HG03575 (cell line): ENCODE data around the gene ARL8A.
"Not testable (repeated sequence)": the region's sequence is repeated elsewhere in the genome, so short reads cannot be mapped to it uniquely, and the experiment has no call there.

Source experiments
- ATAC-seq: cut with Tn5 transposase; IDR thresholded peaks from one replicate; pipeline ENCODE4 v1.9.1; 2021; ENCODE audit not compliant: unreplicated experiment, insufficient number of reproducible peaks, low FRiP score; ENCODE audit errors: extremely low read depth

ARL8A gene

DNA sequence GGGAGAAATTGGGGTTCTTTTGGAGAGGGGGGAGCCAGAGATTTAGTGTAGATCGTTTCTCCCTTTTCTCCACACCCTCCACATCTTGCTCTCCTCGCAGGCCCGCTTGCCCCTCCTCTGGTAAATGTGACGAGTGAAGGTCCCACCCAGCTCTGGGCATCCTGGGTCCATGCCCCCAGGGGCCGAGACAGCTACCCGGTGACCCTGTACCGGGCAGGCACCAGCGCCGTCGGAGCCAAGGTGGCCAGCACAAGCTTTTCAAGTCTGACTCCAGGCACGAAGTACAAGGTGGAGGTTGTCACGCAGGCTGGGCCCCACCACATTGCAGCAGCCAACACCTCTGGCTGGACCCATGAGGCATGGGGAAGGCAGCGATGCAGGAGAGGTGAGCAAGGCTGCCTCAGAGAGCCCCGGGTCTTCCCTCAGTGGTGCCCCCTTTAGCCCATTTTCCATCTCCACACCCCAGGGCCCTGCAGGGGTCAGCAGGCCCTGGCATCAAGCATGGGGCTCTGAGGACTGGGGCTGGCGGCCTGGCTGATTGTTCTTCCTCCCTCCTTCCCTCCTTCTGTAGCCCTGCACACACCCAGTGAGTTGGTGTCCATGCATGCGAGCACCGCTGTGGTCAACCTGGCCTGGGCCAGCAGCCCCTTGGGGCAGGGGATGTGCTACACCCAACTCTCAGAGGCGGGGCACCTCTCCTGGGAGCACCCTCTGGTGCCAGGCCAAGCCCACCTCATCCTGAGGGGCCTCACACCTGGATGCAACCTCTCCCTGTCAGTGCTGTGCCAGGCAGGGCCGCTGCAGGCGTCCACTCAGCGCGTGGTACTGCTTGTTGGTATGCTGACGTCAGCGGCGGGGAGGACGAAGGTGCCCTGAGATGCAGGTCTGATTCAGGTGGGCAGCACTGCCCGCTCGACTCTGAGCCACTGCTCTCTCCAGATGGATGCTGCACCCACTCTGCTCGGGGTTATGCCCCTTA, 32.7 kb upstream of the ARL8A start:
- no peak for ATAC-seq

DNA sequence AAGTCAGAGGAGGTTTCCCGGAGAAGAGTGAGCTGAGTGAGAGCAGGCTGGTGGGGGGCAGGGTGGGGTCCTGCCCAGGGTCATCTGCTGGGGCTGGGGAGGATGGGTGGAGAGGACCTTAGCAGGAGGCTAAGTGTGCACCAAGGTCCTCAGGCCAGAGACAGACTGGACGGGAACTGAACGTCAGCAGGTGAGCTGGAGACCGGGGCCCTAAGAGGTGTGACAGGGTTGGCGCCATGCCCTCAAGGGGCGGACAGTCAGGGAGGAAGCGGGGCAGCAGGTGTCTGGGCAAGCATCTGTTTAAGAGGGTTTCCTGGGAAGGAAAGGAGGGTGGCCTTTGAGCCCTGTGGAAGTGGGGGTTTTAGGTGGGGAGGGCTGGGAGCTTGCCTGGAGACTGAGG, 29.5 kb upstream of the ARL8A start:
- ATAC-seq: no peak

DNA sequence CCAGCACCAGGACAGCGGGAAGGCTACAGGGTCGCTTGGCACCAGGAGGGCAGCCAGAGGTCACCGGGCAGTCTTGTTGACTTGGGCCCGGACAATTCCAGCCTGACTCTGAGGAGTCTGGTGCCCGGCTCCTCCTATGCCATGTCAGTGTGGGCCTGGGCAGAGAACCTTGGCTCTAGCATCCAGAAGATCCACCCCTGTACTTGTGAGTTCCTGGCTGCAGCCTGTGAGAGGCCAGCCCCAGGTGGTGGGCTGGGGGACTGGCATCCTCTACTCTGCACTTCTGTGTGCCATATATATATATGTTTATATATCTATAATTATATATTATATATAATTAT, 27.4 kb upstream of the ARL8A start:
- ATAC-seq: no peak

DNA sequence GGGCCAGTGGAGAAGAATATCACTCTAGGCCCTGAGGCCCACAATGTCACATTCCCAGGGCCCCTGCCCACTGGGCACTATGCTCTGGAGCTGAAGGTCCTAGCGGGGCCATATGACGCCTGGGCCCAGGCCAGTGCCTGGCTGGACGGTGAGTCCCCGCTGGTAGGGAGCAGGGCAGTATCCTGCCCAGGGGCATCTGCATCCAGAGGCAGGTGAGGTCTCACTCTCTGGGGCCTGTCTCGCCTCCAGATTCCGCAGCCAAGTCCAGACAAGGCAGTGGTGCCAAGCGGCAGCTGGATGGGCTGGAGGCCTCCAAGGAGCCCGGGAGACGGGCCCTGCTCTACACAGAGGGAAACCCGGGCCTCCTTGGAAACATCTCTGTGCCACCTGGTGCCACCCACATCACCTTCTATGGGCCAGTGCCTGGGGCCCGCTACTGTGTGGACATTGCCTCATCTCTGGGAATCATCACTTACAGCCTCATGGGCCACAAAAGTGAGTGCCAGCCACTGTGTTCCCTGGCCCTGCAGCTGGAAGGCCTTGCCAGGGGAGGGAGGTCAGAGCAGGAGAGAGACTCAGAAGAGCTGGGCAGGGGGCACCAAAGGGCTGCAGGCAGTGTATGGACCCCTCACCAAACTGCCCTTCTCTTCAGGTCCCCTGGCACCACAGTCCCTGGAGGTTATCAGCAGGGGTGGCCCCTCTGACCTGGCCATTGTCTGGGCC, 26.9 kb upstream of the ARL8A start:
- ATAC-seq: no peak

DNA sequence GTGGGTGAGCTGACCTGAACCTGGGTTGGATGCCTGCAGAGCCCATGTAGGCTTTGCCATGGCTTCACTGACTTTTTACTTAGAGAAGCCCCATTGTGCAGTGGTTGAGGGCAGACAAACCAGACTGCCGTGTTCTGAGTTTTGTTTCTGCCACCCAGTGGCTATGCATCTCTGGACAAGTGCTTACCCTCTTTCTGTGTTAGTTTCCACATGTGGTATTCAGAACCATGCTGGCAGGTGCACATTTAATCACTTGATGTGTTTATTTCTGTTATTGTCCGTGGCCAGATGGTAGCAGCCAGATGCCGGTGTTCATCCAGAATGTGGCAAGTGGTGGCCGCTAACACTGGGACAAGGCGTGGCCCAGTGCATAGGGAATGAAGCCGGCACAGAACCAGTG, 26.2 kb upstream of the ARL8A start:
- no peak for ATAC-seq

DNA sequence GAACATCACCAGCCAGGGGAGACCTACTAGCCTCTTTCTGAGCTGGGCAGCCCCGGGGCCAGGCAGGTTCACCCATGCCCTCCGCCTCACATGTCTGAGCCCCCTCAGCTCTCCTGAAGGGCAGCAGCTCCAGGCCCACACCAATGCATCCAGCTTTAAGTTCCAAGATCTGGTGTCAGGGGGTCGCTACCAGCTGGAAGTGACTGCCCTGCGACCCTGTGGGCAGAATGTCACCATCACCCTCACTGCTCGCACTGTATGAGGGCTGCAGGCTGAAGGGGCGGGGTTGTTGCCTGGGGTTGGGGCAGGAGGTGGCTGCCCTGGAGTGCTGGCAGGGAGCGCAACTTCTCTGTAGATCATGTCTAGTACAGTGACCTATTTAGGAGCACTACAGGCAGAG, 24.3 kb upstream of the ARL8A start:
- no peak for ATAC-seq

DNA sequence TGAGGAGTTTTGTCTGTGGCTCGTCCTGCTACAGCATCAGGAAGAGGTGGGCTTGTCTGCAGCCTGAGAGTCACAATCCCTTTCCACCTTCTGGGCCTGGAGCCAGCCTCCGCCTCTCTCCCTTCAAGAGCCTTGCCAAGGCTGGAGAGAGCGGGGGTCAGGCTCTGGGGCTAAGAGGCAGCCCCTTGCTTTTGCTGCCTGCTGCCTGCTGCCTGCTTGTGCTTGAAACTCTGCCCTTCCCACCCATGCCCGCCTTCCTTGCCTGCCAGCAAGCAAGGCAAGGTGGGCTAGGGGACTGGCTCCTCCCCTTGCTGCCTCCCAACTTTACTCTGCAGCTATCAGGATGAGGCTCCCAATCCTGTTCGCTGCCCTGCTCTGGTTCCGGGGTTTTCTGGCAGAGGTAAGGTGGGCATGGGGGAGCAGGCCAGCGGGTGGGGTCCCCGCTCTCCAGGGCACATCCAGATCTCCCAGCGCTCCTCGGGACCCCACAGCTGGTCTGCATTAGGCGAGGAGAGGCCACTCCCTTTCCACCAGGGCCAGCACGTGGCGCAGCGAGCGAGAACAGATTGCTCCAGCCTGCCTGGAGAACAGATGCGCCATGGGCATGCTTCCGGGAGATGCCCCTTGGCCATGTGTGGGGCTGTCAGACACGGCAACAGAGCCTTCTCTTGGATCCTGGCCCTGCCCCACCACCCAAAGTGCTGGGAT, 23.3 kb upstream of the ARL8A start:
- no peak for ATAC-seq

DNA sequence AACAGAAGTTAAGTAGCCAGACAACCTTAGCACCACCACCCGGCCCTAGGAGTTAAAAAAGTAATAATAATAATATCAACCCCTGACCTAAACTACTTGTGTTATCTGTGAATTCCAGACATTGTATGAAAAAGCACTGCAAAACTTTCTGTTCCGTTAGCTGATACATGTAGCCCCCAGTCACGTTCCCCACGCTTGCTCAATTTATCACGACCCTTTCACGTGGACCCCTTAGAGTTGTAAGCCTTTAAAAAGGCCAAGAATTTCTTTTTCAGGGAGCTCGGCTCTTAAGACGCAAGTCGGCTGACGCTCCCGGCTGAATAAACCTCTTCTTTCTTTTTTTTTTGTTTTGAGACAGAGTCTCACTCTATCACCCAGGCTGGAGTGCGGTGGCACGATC, 22.5 kb upstream of the ARL8A start:
- ATAC-seq: not testable (repeated sequence)

DNA sequence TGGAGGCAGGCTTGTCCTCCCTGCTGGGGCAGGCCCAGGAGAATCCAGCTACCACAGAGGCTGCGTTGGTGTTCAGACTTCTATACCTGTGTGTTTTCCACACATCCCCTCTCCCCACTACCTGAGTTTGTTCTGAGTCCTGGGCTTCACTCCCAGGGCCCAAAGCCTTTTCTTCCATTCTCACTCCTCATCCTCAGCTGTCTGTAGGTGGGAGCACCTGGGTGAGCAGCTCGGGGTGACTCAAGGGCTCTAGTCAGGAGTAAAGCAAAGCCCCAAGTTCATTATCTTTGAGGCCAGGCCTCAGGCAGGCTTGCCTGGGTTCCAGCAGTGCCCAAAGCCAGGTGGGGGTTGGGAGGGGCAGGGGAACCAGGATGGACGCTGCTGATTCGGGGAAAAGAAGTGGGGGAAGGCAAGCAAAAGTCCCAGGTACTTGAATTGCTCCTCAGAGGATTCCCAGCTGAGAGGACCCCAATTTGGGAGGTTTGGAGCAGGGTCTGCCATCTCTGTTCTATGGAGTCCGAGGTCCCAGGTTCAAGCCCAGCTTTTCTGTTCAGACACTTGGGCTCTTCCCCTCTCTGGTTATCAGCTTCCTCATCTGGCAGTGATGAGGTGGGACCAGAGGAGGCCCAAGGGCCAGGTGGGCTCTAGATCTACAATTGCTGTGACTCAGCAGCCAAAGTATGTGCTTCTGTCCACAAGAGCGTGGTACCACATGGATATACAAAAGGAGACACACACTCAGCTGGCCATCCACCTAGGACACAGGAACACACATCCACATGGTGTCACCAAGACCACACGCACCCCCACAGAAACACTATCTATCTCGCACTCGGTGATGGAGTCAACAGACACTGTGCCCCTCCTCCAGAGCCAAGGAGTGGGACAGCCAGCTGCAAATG, 21.7 kb upstream of the ARL8A start:
- no peak for ATAC-seq

DNA sequence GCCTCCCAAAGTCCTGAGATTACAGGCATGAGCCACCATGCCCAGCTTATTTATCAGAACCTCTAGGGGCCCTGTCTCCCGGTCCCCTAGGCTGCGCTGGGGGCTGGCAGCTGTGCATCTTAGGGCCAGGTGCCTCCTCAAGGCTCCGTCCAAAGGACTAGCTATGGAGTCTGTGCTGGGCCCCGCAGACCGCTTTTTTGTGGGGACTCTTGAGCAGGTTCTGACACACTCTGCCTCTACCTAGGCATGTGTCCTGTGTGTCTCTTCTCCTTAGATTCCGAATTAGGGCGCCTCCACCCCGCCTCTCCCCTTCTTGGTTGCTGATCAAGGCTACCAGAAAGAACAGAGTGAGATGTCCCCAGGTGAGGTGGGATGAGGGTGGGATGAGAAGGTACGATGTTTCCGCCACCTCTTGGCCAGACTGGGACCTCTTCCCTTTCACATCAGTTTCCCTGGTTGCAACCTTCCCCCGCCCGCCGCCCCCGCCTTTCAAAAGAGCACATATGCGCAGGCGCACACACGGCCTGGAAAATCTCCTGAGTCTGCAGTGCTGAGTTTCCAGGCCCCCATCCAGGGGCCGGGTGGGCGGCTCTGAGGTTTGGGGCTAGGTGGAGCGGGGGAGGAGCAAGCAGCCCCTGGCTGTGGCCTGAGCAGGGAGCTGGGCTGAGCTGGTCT, 20.9 kb upstream of the ARL8A start:
- no peak for ATAC-seq

DNA sequence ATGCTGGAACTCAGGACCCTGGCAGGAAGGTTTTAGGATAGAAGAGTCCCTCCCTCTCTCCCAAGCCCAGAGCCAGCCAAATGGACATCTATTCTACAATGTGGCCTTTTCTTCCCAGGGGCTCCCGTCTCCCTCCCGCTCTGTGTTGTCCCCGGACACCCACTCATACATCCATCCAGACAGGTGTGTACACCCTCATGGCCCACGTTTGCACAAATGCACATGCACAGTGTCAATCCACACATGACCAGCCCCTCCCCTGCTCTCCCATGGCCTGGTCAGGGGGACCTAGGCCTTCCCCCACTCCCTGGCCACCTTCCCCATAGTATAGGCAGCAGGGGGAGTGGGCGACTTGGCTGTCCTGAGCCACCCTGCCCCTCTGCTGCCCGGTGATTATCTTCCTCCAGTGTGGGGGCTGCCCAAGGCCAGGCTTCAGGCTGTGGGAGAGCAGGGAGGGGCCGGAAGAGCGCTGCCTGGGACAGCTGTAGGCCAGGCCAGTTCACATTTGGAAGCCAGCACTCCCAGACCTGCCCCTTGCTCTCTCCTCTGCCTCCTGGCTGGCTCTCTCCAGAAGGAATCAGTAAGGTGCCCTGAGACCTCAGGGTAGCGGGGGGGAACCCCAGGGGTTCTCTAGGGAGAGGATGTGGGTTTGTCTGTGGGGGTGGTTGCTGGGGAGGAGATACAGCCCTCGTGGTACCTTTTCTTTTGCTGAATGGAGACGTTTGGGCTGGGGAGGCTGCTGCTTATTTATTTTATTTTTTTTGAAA, 19.9 kb upstream of the ARL8A start:
- ATAC-seq: no peak

DNA sequence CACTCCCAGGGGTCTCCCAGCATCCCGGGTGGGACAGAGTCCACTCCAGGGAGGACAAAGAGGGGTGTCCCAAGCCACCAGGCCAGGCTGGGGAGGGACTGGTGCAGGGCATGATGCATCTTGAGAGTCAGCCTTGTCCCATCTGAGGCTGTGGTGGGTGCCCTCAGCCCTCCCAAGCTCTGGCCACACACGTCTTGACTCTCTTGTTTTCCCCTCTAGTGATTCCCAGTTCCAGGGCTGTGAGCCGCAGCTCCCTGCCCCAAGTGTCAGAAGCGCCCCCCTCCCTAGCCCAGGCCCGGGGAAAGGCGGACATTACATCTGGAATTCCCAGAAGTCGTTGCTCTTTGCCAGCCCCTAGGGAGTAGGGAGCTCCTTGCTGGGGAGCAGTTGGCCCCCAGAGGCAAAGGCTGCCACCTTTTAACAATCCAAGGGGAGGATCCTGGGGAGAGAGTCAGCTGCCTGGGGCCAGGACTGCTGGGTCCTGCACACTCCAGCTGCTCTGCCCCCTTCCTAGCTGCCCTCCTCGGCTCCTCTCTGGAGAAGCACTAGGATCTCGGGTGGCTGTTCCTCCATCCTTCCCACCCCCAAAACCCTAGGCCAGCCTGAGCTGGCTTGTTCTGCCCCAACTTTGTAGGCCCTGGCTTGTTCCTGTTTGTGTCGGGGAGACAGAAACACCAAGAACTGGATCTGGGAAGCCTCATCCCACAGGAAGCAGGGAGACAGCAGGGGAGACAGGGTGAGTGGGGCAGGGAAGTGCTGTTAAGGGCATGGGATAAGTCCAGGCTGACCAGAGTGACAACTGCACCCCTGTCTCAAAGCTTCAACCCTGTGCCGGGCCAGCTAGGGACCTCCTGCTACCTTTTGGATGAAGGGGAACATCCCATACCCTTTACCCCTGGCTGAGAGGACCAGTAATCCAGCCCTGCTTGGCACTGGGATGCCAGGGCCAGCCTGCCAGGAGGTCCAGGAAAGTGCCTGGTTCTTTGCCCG, 19.0 kb upstream of the ARL8A start:
- no peak for ATAC-seq

DNA sequence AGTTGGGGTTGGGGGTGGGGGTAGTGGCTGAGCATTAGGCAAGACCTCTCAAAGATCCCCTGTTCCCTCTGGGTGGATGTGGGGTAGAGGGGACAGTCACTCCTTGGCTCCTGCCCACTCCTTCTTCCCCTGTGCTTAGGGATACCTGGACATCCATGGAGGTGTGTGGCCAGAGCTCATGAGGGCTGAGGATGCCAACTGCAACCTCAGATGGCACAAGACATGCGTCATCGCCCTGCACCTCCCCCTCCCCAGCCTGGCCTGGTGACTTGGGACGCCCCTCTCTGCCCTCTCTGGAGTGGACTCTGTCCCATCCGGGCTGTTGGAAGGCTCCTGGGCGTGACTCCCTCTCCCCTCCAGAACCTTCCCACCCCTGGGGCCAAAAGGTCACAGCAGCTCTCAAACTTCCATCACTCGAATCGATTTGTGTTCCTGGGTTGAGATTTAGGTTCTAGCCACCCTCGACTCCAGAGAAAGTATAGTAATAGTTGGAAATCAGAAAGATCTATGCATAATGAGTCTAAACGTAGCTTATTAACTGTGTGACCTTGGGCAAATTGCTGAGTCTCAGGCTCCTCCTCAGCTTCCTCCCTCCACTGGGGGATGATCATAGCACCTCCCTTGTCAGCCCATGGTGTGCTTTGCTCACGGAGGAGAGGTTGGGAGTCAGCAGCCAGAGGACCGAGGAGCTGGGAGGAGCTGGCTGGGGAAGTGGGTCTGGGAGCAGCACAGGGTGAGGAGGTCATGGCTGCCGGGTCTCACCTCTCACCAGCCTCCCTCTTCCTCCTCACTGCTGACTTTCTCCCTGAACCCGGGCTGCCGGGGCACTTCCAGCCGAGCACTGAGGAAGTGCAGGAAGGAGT, 18.1 kb upstream of the ARL8A start:
- ATAC-seq: no peak

DNA sequence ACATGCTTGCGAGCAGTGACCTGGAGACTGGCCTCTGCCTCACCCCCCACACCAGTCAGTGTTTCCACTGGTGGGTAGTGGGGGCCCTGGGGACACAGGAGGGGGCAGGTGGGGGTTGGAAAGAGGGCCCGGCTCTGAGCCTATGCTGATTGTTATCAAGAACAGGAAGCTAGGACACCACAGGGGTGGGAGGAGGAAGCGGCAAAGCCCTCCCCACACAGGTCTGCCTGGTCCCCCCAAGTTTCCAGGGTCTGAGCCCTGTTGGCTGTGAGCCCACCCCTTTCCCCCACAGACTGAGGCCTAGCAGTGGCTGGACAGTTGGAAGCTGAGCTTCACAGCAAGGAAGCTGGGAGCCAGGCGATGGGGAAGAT, 17.5 kb upstream of the ARL8A start:
- ATAC-seq: no peak

DNA sequence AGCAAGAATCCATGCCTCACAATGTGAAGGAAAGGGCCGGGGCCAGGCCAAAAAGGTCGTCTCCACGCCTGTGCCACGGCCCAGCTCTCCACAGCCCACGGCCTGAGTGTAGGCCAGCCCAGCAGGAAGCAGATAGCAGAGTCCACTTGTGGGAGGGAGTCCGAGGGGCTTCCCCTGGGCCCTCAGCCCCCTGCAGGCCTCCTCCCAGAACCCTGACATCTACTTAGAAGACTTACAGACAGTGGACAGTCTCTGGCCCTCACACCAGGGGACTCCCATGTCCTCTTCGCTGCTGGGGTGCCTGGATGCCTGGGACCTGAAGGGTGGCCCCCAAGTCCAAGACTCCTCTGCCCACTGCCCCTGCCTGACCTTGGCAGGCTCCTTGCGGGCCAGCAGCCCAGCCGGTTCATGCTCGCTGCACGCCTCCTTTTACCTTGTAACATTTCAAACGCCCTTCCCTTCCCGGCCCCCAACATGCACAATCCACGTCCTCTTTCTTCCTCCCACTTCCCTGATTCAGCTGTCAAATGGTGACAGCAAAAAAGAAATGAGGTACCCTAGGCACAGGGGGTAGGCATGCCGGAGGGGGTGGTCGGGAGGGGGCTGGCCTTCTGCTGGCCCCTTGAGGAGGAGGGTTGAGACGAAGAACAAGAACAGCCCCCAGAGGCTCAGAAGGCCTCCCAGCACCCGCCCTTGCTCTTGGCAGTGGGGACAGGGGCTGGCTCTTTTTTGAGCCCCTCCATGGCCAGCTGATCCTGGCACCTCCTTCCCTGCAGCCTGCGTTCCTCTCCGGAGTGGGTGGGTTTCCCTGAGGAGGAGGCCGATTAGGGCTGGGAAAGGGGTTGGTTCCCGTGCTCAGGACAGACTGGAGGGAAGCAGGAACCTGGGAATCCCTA, 16.9 kb upstream of the ARL8A start:
- ATAC-seq: no peak
